ENCODE data around the gene GDF15.
"Not testable (repeated sequence)": the region's sequence is repeated elsewhere in the genome, so short reads cannot be mapped to it uniquely, and the experiment has no call there.

The GDF15 gene

GRCh38 chr19:18392417-18392816, 6.5 kb downstream of the GDF15 start:
- DNase-seq (ENCODE audit: low spot score): no peak

- no peak for DNase-seq (ENCODE audit: low spot score)
Measured at GRCh38 chr19:18392926-18393325, 7.0 kb downstream of the GDF15 start.

GRCh38 chr19:18393836-18394235, 7.9 kb downstream of the GDF15 start:
- no peak for DNase-seq (ENCODE audit: low spot score)

GRCh38 chr19:18396471-18397241, 10.7 kb downstream of the GDF15 start:
- no peak for DNase-seq (ENCODE audit: low spot score)

GRCh38 chr19:18397242-18398202, 11.6 kb downstream of the GDF15 start, which contains the start of gene LRRC25:
TSS of gene LRRC25 (minus strand) at chr19:18397622. CDS start at chr19:18396963, 659 bp downstream.
- no peak for DNase-seq (ENCODE audit: low spot score)

- DNase-seq (ENCODE audit: low spot score): peak; percentile 78
Measured at GRCh38 chr19:18399008-18399407, 13.1 kb downstream of the GDF15 start.

GRCh38 chr19:18401580-18402112, 15.7 kb downstream of the GDF15 start:
- DNase-seq (ENCODE audit: low spot score): peak; percentile 90

GRCh38 chr19:18402455-18403248, 16.7 kb downstream of the GDF15 start:
- DNase-seq (ENCODE audit: low spot score): peak; percentile 41

- not testable (repeated sequence) for DNase-seq (ENCODE audit: low spot score)
Measured at GRCh38 chr19:18405754-18406153, 19.8 kb downstream of the GDF15 start.

GRCh38 chr19:18406749-18407148, 20.8 kb downstream of the GDF15 start:
- DNase-seq (ENCODE audit: low spot score): no peak

GRCh38 chr19:18408053-18408476, 22.1 kb downstream of the GDF15 start:
- peak; percentile 98 for DNase-seq (ENCODE audit: low spot score)

GRCh38 chr19:18412610-18413239, 26.8 kb downstream of the GDF15 start:
- DNase-seq (ENCODE audit: low spot score): no peak

- no peak for DNase-seq (ENCODE audit: low spot score)
Measured at GRCh38 chr19:18414504-18415177, 28.7 kb downstream of the GDF15 start.

GRCh38 chr19:18415178-18415867, 29.4 kb downstream of the GDF15 start:
- DNase-seq (ENCODE audit: low spot score): no peak

GRCh38 chr19:18416778-18417249, 30.9 kb downstream of the GDF15 start:
- peak; percentile 84 for DNase-seq (ENCODE audit: low spot score)

- peak; percentile 70 for DNase-seq (ENCODE audit: low spot score)
Measured at GRCh38 chr19:18417250-18418028, 31.5 kb downstream of the GDF15 start.

GRCh38 chr19:18418029-18418482, 32.1 kb downstream of the GDF15 start:
- DNase-seq (ENCODE audit: low spot score): no peak

- DNase-seq (ENCODE audit: low spot score): no peak
Measured at GRCh38 chr19:18418483-18419194, 32.7 kb downstream of the GDF15 start.
